Panc1 (cell line): ENCODE data around the gene POU2F2. TPM values are rescaled to one million over a fixed set of nuclear protein-coding genes. Genes with fewer than 3 reads are reported as not detected.

ENCODE experiments used
- ATAC-seq: fragments of 200-7000 bp; cut with Tn5 transposase; 2 replicates; pipeline ENCODE4 v1.9.1; 2020; ENCODE audit warnings: mild to moderate bottlenecking, moderate library complexity
- BruUV-seq: library from RNA; stranded (reverse); fragments of 400-500 nt; replicated peaks from 2 replicates; lab custom pipeline; 2021; lab: Mats Ljungman, UMichigan
- CTCF ChIA-PET: fragments of 300-600 bp; sonication (Branson Sonifier 250); formaldehyde crosslinking; loops from one replicate; lab custom pipeline; 2022; ENCODE audit warnings: antibody characterized with exemption; lab: Charles Lee
- POLR2A ChIA-PET: fragments of 300-600 bp; sonication (Branson Sonifier 250); formaldehyde crosslinking; loops from one replicate; lab custom pipeline; 2022; ENCODE audit warnings: antibody characterized with exemption; lab: Charles Lee
- DNase-seq: peaks from one replicate; pipeline ENCODE4 v3.0.0-alpha.2; 2010; ENCODE audit warnings: low read depth, low spot score
- H3K27ac ChIP-seq: 2 replicates; pipeline ENCODE4 v1.5.1; 2011; ENCODE audit warnings: mild to moderate bottlenecking, low read length, inconsistent platforms
- H3K27me3 ChIP-seq: fragments of 200-500 bp; sonication (Bioruptor generic); 2 replicates; pipeline ENCODE4 v1.6.0; 2014; ENCODE audit warnings: low read length, inconsistent platforms; ENCODE audit not compliant: control insufficient read depth, insufficient read depth
- H3K36me3 ChIP-seq: fragments of 200-500 bp; sonication (Bioruptor generic); 2 replicates; pipeline ENCODE4 v1.5.1; 2014; ENCODE audit warnings: inconsistent platforms, mild to moderate bottlenecking, low read length, moderate library complexity; ENCODE audit not compliant: control insufficient read depth, insufficient read depth
- H3K4me1 ChIP-seq: 2 replicates; pipeline ENCODE4 v1.5.1; 2011; ENCODE audit warnings: inconsistent platforms, mild to moderate bottlenecking, low read length, moderate library complexity; ENCODE audit not compliant: control insufficient read depth, insufficient read depth
- H3K4me3 ChIP-seq, 2 experiments: 2 replicates each; pipeline ENCODE4 v1.5.1; 2011 to 2012; ENCODE audit warnings: low read depth in 2 of 2, low read length in 2 of 2, mild to moderate bottlenecking in 2 of 2, inconsistent platforms in 1 of 2, moderate library complexity in 1 of 2
- H3K9me3 ChIP-seq: fragments of 200-500 bp; sonication (Bioruptor generic); 2 replicates; pipeline ENCODE4 v1.5.1; 2014; ENCODE audit warnings: low read depth, mild to moderate bottlenecking, inconsistent platforms, low read length, moderate library complexity; ENCODE audit not compliant: control insufficient read depth, insufficient read depth
- REST ChIP-seq, 2 experiments: IDR thresholded peaks; 2 replicates each; pipeline ENCODE4 v1.6.1; 2011 to 2012; ENCODE audit warnings: low read depth in 2 of 2, control low read depth in 1 of 2, low read length in 1 of 2, mild to moderate bottlenecking in 1 of 2, moderate library complexity in 1 of 2; ENCODE audit not compliant: insufficient read depth in 1 of 2
- TCF7L2 ChIP-seq: IDR thresholded peaks from 2 replicates; pipeline ENCODE4 v1.6.1; 2011; ENCODE audit warnings: mild to moderate bottlenecking, low read depth, low read length, inconsistent platforms
- in situ Hi-C: cut with HindIII; loops from 2 replicates; pipeline ENCODE4 v1.10.0; 2016; ENCODE audit warnings: low sequenced_read_pairs, low pct_unique_long_range_greater_than_20kb
- intact Hi-C: fragments of 100-400 bp; cut with micrococcal nuclease; formaldehyde crosslinking; loops from one replicate; pipeline ENCODE4 v1.10.0; 2022; ENCODE audit not compliant: unreplicated experiment
- total RNA-seq: library from RNA; stranded (reverse); gene quantifications from one replicate; pipeline ENCODE4 v1.2.1, GENCODE V29; 2021; ENCODE audit not compliant: unreplicated experiment

The POU2F2 gene
- total RNA-seq, 1 experiment from 2014 or later = 0.10 TPM

GRCh38 chr19:42143341-42144234 is 11.3 kb upstream of the POU2F2 start:
- POLR2A ChIA-PET = no interaction called here
- TF ChIP-seq TCF7L2 = no peak
- peak; percentile 91 to 93 for TF ChIP-seq REST (IDR thresholded peaks at IDR 0.05; ENCODE audit: insufficient read depth in 1 of 2, low read depth in 2 of 2, low read length in 1 of 2)
- in situ Hi-C loops = no loop called here

GRCh38 chr19:42140125-42140754 is 8.0 kb upstream of the POU2F2 start:
- H3K9me3 ChIP-seq = no peaks in the 10 kb centered on the region
- ATAC-seq = no peak
- DNase-seq = no peak
- no peaks in the 10 kb centered on the region for H3K36me3 ChIP-seq
- H3K27ac ChIP-seq = no peak overlapping the region
- no peak overlapping the region for H3K4me3 ChIP-seq
- ChIA-PET CTCF (no interaction called here), POLR2A (no interaction called here)
- no peak for TF ChIP-seq TCF7L2
- peak; percentile 88 to 91 for TF ChIP-seq REST (IDR thresholded peaks at IDR 0.05; ENCODE audit: insufficient read depth in 1 of 2, low read depth in 2 of 2, low read length in 1 of 2)
- H3K27me3 ChIP-seq = no peaks in the 10 kb centered on the region
- intact Hi-C loops (no loop called here), in situ Hi-C loops (no loop called here)
- H3K4me1 ChIP-seq = no peaks in the 10 kb centered on the region
- no TSS peak for BruUV-seq

More at GRCh38 chr19:42143341-42144234, 11.3 kb upstream of the POU2F2 start:
- no peak for ATAC-seq
- no peaks in the 10 kb centered on the region for H3K9me3 ChIP-seq
- H3K27me3 ChIP-seq = no peaks in the 10 kb centered on the region; the same call in 1 of the 2 replicates
- no peak overlapping the region for H3K4me3 ChIP-seq
- no peaks in the 10 kb centered on the region for H3K4me1 ChIP-seq
- H3K36me3 ChIP-seq = no peaks in the 10 kb centered on the region
- CTCF ChIA-PET = interaction anchor here (0.6 kb wide), 1 partner anchor 33 kb away, joined by 13 read pairs; no protein-coding TSS in a partner anchor
- intact Hi-C loops = no loop called here
- H3K27ac ChIP-seq = no peak overlapping the region
- DNase-seq = no peak
- no TSS peak for BruUV-seq
